Stimulated activated CD4-positive, alpha-beta T cell treated with anti-CD3 and anti-CD28 coated beads, Interleukin-15, amount 100 ng/mL, for 1 hour (primary cell): ENCODE data around the gene GPRASP1.
"Not testable (repeated sequence)": the region's sequence is repeated elsewhere in the genome, so short reads cannot be mapped to it uniquely, and the experiment has no call there.

Experiments
- DNase-seq, 2 donors: peaks; one replicate each; pipeline ENCODE4 v3.0.0-alpha.2; 2020; ENCODE audit warnings: low read depth in 1 of 2, low spot score in 1 of 2

The GPRASP1 gene

GRCh38 chrX:102651242-102652011 is at the start of gene GPRASP1:
GPRASP1 (plus strand) TSS chrX:102651483; CDS start chrX:102653914, 2,431 bp downstream.
- DNase-seq = peak; percentile 33 to 43

- DNase-seq = no peak
Measured at GRCh38 chrX:102604327-102604726, 47.0 kb upstream of the GPRASP1 start.

- DNase-seq = no peak
Measured at GRCh38 chrX:102606115-102606514, 45.2 kb upstream of the GPRASP1 start.

- no peak for DNase-seq
Measured at GRCh38 chrX:102610905-102611304, 40.4 kb upstream of the GPRASP1 start.

GRCh38 chrX:102624105-102624504 is 27.2 kb upstream of the GPRASP1 start:
- no peak for DNase-seq

GRCh38 chrX:102627640-102628039 is 23.6 kb upstream of the GPRASP1 start:
- DNase-seq = no peak

- DNase-seq = no peak
Measured at GRCh38 chrX:102637561-102637960, 13.7 kb upstream of the GPRASP1 start.

- DNase-seq = no peak
Measured at GRCh38 chrX:102650903-102651241, 411 bp upstream of the GPRASP1 start.

- peak in 1 of 2 donors; percentile 28 for DNase-seq
Measured at GRCh38 chrX:102652031-102652688, 877 bp downstream of the GPRASP1 start.

GRCh38 chrX:102654696-102655095 is 3.4 kb downstream of the GPRASP1 start:
- DNase-seq = no peak

- no peak for DNase-seq
Measured at GRCh38 chrX:102658556-102658955, 7.3 kb downstream of the GPRASP1 start.

- DNase-seq = peak; percentile 56 to 70
Measured at GRCh38 chrX:102659790-102660757, 8.8 kb downstream of the GPRASP1 start.

- not testable (repeated sequence) for DNase-seq
Measured at GRCh38 chrX:102663820-102664219, 12.5 kb downstream of the GPRASP1 start.

- not testable (repeated sequence) for DNase-seq
Measured at GRCh38 chrX:102667034-102667433, 15.8 kb downstream of the GPRASP1 start.

- DNase-seq = no peak
Measured at GRCh38 chrX:102669526-102669925, 18.2 kb downstream of the GPRASP1 start.

- no peak for DNase-seq
Measured at GRCh38 chrX:102672856-102673255, 21.6 kb downstream of the GPRASP1 start.

GRCh38 chrX:102677479-102677878 is 26.2 kb downstream of the GPRASP1 start:
- not testable (repeated sequence) for DNase-seq

GRCh38 chrX:102684772-102685520 is 33.7 kb downstream of the GPRASP1 start:
- DNase-seq = no peak

GRCh38 chrX:102694749-102695148 is 43.5 kb downstream of the GPRASP1 start:
- no peak for DNase-seq

- no peak for DNase-seq
Measured at GRCh38 chrX:102696306-102696705, 45.0 kb downstream of the GPRASP1 start.

- no peak for DNase-seq
Measured at GRCh38 chrX:102697494-102697893, 46.2 kb downstream of the GPRASP1 start.
